T-helper 17 cell (primary cell): ENCODE measurements around the gene HBA1. TPM values are rescaled to one million over a fixed set of nuclear protein-coding genes. Genes with fewer than 3 reads are reported as not detected.
A peak's percentile ranks its signal among the peaks of the same experiment; 100 is the strongest.
"Not testable (repeated sequence)": the region's sequence is repeated elsewhere in the genome, so short reads cannot be mapped to it uniquely, and the experiment has no call there.

Source experiments
- ATAC-seq: fragments of 150-1000 bp; cut with Tn5 transposase; 2 replicates; pipeline ENCODE4 v1.10.0; 2021; ENCODE audit warnings: mild to moderate bottlenecking, moderate library complexity
- DNase-seq, 3 donors: peaks; one replicate each; pipeline versions ENCODE4 v3.0.0 to v3.0.0-alpha.2; 2020 to 2021
- H3K9me3 ChIP-seq: one replicate; pipeline ENCODE4 v1.7.0; 2013; ENCODE audit warnings: low read length, mild to moderate bottlenecking; ENCODE audit not compliant: control insufficient read depth, poor library complexity, severe bottlenecking
- H3K27ac Mint-ChIP-seq: one replicate; pipeline ENCODE4 v1.8.0; 2022; ENCODE audit warnings: mild to moderate bottlenecking, moderate library complexity, mixed read lengths
- H3K27me3 Mint-ChIP-seq: one replicate; pipeline ENCODE4 v1.8.0; 2022; ENCODE audit warnings: mixed read lengths
- H3K36me3 Mint-ChIP-seq: one replicate; pipeline ENCODE4 v1.8.0; 2022; ENCODE audit warnings: low read depth, mixed read lengths
- H3K4me1 Mint-ChIP-seq: one replicate; pipeline ENCODE4 v1.8.0; 2022; ENCODE audit warnings: mild to moderate bottlenecking, mixed read lengths
- H3K4me3 Mint-ChIP-seq: one replicate; pipeline ENCODE4 v1.8.0; 2022; ENCODE audit warnings: mild to moderate bottlenecking, moderate library complexity, mixed read lengths
- total RNA-seq, 4 donors: library from RNA in 2 of 4; stranded (reverse) in 2 of 4; gene quantifications; one replicate each; pipeline ENCODE4 v1.2.3 and lab custom pipeline; 2022 to 2026

The HBA1 gene
- total RNA-seq, 2 donors from 2014 or later = 0.65 to 6.5 TPM

DNA sequence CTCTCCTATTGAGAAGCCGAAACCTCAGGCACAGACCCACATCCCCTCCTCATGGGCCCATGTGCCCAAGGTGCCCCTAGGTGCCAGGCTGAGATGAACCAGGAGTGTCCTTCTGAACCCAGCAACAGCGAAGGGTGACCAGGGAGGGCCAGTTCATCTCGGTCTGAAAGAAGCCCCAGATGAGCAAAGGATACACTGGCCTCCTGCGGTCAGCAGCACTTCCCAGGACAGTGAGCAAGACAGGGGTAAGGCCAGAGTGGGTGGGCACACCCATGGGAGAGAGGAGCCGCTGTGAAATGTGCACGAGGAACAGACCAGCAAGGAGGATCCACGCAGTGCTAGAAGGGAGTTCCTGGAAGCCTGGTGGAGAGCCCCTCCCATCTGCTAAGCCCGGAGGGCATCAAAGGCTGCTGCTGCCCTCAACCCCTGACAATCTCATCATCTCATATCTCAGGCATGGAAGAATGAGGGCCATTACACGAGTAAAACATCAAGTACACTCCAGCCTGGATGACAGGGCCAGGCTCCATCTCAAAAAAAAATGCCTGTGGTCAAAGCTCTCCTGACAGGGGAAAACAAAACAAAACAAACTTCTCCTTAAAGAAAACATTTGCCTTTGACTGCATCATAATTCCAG, 27.3 kb upstream of the HBA1 start:
- H3K36me3 Mint-ChIP-seq = no peaks in the 10 kb centered on the region
- ATAC-seq (no peak), DNase-seq (no peak)
- peaks cover 2% of the 10 kb centered on the region for H3K4me1 Mint-ChIP-seq
- H3K9me3 ChIP-seq = no peaks in the 10 kb centered on the region
- no peak overlapping the region for H3K27ac Mint-ChIP-seq
- peaks cover 20% of the 10 kb centered on the region for H3K27me3 Mint-ChIP-seq
- H3K4me3 Mint-ChIP-seq = no peak overlapping the region

DNA sequence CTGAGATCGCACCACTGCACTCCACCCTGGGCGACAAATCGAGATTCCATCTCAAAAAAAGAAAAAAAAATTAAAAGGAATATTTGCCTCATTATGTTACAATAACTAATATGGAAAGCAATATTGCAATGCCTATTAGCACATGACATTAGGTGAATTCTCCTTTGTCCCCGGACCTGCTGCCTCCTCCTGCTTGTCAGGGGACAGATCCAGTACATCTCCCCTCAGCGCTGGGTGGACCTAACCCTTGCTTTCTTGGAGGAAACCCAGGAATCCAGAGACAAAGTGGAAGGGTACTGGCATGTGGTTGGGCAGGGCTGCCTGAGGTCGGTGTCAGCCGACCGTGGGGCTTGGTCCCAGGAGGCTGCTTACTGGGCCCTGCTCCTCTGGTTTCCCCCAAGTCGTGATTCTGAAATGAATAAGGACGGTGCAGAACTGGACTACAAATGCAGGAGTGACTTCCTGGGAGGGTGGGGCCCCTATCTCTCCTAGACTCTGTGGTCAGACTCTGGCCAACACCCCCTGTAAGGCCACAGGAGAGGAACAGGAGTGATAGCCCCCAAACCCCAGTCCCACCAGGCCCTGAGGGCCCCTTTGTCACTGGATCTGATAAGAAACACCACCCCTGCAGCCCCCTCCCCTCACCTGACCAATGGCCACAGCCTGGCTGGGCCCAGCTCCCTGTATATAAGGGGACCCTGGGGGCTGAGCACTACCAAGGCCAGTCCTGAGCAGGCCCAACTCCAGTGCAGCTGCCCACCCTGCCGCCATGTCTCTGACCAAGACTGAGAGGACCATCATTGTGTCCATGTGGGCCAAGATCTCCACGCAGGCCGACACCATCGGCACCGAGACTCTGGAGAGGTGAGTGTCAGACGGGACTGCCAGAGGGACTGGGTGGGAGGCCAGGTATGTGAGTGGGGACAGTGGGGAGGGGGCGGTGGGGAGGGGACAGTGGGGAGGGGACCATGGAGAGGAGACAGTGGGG, 24.0 kb upstream of the HBA1 start, which contains the start of gene HBZ:
Gene HBZ, plus strand, starts transcription at position 504 of the 988 bp plus-strand sequence. Its CDS starts 266 bp downstream, at position 770.
- DNase-seq = no peak

DNA sequence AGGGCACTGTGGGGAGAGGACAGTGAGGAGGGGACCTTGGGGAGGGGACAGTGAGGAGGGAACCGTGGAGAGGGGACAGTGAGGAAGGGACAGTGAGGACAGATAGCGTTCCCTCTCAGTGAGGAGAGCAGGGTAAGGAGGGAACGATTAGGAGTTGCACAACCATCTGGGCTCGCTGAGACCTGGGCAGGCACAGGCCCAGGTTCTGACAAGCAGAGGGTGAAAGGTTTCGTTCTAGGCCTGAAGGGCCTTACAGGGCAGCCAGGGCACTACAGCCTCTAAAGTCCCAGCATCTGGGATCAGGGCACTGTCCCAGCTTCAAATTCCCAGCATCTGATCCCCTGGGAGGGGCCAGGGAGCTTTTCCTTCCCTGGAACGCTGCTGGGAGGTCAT, 23.4 kb upstream of the HBA1 start:
- ATAC-seq, H3K4me1 Mint-ChIP-seq, H3K36me3 Mint-ChIP-seq, H3K27ac Mint-ChIP-seq, H3K9me3 ChIP-seq, DNase-seq: not testable (repeated sequence)
- H3K4me3 Mint-ChIP-seq = peak overlapping the region; percentile 76
- H3K27me3 Mint-ChIP-seq = peaks cover 36% of the 10 kb centered on the region

More for the DNA sequence above, 24.0 kb upstream of the HBA1 start, which contains the start of gene HBZ:
- H3K27ac Mint-ChIP-seq = no peak within 1 kb of the TSS
- H3K9me3 ChIP-seq = no peaks in the 10 kb centered on the region
- H3K36me3 Mint-ChIP-seq = no peaks in the 10 kb centered on the region
- ATAC-seq = no peak
- peaks cover 34% of the 10 kb centered on the region for H3K27me3 Mint-ChIP-seq
- H3K4me3 Mint-ChIP-seq = peak within 1 kb of the TSS; percentile 76
- H3K4me1 Mint-ChIP-seq = peaks cover 10% of the 10 kb centered on the region

DNA sequence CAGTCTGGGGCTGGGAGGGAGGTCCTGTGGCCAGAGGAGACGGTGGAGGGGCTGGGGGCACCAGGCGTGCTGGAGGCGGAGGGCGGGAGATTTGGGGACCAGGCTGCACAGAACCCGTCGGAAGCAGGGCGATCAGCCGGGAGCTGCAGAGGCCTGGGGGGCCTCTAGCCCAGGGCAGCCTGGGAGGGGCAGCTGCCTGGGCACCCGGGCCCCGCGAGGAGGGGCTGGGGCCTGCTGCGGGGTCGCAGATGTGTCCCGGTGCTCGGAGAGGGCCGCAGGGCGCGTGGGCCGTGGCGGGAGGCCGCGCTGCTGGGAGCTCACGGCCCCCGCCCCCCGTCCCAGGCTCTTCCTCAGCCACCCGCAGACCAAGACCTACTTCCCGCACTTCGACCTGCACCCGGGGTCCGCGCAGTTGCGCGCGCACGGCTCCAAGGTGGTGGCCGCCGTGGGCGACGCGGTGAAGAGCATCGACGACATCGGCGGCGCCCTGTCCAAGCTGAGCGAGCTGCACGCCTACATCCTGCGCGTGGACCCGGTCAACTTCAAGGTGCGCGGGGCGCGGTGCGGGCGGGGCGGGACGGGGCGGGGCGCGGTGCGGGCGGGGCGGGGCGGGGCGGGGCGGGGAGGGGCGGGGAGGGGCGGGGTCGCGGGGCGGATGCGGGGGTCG, 22.8 kb upstream of the HBA1 start:
- DNase-seq, H3K36me3 Mint-ChIP-seq, H3K9me3 ChIP-seq, H3K27ac Mint-ChIP-seq, H3K4me1 Mint-ChIP-seq: not testable (repeated sequence)
- H3K4me3 Mint-ChIP-seq = peak overlapping the region; percentile 75
- H3K27me3 Mint-ChIP-seq = peaks cover 41% of the 10 kb centered on the region
- ATAC-seq = peak; percentile 41

- DNase-seq = no peak
- H3K9me3 ChIP-seq = no peaks in the 10 kb centered on the region
- Mint-ChIP-seq H3K27me3 (peaks cover 40% of the 10 kb centered on the region), H3K4me3 (peak overlapping the region; percentile 75), H3K27ac (no peak overlapping the region), H3K36me3 (no peaks in the 10 kb centered on the region), H3K4me1 (peaks cover 10% of the 10 kb centered on the region)
- ATAC-seq = no peak
These were observed 22.1 kb upstream of the HBA1 start for GRCh38 chr16:154217-155030.

DNA sequence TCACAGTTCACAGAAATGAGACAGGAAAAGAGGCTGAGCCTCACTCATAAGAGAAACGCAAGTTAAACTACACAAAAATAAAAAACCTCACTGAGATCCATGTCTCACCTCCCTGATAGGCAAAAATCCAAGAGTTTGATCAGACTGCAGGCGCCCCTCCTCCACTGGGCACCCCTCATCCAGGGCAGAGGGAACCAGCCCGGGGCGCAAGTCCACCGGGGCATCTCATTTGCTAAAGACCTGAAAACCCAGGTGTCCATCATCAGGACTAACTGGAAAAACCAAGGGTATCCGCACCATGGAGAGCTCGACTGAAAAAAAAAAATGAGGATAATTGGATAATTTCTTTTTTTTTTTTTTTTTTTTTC, 21.5 kb upstream of the HBA1 start:
- no peak for DNase-seq
- Mint-ChIP-seq H3K4me1 (peaks cover 11% of the 10 kb centered on the region), H3K36me3 (no peaks in the 10 kb centered on the region), H3K27me3 (peaks cover 39% of the 10 kb centered on the region), H3K27ac (no peak overlapping the region), H3K4me3 (peak overlapping the region; percentile 75)
- no peaks in the 10 kb centered on the region for H3K9me3 ChIP-seq
- no peak for ATAC-seq

DNA sequence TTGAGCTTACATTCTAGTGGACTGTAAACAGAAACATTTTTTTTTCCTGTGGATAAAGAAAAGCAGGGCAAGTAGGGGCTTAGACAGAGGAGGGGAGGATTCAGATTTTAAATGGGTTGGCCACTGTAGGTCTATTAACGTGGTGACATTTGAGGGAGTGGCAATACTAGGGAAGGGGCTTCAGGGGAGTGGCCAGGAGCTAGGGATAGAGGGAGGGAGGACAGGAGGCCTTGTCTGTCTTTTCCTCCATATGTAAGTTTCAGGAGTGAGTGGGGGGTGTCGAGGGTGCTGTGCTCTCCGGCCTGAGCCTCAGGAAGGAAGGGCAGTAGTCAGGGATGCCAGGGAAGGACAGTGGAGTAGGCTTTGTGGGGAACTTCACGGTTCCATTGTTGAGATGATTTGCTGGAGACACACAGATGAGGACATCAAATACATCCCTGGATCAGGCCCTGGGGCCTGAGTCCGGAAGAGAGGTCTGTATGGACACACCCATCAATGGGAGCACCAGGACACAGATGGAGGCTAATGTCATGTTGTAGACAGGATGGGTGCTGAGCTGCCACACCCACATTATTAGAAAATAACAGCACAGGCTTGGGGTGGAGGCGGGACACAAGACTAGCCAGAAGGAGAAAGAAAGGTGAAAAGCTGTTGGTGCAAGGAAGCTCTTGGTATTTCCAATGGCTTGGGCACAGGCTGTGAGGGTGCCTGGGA, 17.2 kb upstream of the HBA1 start:
- peaks cover 8% of the 10 kb centered on the region for H3K4me1 Mint-ChIP-seq
- peaks cover 2% of the 10 kb centered on the region for H3K36me3 Mint-ChIP-seq
- ATAC-seq = no peak
- H3K9me3 ChIP-seq = no peaks in the 10 kb centered on the region
- H3K27me3 Mint-ChIP-seq = peaks cover 40% of the 10 kb centered on the region
- H3K4me3 Mint-ChIP-seq = no peak overlapping the region
- H3K27ac Mint-ChIP-seq = no peak overlapping the region
- no peak for DNase-seq

DNA sequence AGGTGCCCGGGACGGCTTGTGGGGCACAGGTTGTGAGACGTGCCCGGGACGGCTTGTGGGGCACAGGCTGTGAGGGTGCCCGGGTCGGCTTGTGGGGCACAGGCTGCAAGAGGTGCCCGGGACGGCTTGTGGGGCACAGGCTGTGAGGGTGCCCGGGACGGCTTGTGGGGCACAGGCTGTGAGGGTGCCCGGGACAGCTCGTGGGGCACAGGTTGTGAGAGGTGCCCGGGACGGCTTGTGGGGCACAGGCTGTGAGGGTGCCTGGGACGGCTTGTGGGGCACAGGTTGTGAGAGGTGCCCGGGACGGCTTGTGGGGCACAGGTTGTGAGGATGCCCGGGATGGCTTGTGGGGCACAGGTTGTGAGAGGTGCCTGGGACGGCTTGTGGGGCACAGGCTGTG, 16.2 kb upstream of the HBA1 start:
- not testable (repeated sequence) for DNase-seq, H3K9me3 ChIP-seq, H3K36me3 Mint-ChIP-seq, H3K4me1 Mint-ChIP-seq, ATAC-seq, H3K27ac Mint-ChIP-seq, H3K4me3 Mint-ChIP-seq
- peaks cover 34% of the 10 kb centered on the region for H3K27me3 Mint-ChIP-seq

- H3K36me3 Mint-ChIP-seq = peaks cover 2% of the 10 kb centered on the region
- no peak overlapping the region for H3K27ac Mint-ChIP-seq
- DNase-seq = no peak
- ATAC-seq = no peak
- H3K27me3 Mint-ChIP-seq = peaks cover 29% of the 10 kb centered on the region
- peaks cover 6% of the 10 kb centered on the region for H3K4me1 Mint-ChIP-seq
- no peaks in the 10 kb centered on the region for H3K9me3 ChIP-seq
- H3K4me3 Mint-ChIP-seq = no peak overlapping the region
These were observed 15.7 kb upstream of the HBA1 start for GRCh38 chr16:160691-161190.

DNA sequence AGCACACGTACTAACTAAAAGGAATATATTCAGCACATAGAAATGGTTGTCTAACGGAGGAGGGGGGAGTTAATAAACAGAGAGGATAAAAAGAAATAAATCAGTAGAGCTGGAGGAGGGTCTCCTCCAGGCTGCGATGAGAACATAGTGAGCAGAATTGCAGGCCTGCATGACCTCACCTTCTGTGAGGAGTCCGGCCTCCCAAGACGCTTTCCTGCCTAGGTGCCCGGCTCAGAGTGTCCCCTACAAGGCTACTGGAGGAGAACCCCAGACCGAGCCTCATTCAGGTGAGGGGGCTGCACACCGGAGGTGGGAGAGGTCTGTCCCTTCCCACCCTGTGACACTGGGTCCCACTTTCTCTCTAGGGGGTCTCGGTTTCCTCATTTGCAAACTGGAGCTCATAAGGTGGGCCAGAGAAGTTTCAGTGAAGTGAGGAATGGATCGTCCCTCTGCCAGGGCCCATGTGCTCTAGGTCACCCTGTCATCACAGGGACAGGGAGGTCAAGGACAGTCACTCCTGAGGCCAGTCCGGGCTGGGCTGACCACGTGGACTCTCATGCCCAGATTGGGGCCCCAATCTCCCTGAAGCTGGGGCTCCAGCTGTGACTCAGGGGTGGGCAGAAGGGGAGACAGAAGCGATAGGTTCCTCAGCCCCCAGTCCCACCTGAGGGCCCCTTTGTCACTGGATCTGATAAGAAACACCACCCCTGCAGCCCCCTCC, 14.0 kb upstream of the HBA1 start:
- no peak overlapping the region for H3K27ac Mint-ChIP-seq
- no peak overlapping the region for H3K4me3 Mint-ChIP-seq
- H3K27me3 Mint-ChIP-seq = peaks cover 28% of the 10 kb centered on the region
- peaks cover 2% of the 10 kb centered on the region for H3K36me3 Mint-ChIP-seq
- no peaks in the 10 kb centered on the region for H3K9me3 ChIP-seq
- ATAC-seq (no peak), DNase-seq (no peak)
- H3K4me1 Mint-ChIP-seq = peaks cover 9% of the 10 kb centered on the region

DNA sequence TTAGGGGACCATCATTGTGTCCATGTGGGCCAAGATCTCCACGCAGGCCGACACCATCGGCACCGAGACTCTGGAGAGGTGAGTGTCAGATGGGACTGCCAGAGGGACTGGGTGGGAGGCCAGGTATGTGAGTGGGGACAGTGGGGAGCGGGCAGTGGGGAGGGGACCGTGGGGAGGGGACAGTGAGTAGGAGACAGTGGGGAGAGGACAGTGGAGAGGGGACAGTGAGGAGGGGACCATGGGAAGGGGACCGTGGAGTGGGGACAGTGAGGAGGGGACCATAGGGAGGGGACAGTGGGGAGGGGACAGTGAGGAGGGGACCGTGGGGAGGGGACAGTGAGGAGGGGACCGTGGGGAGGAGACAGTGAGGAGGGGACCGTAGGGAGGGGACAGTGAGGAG, 13.3 kb upstream of the HBA1 start:
- peaks cover 28% of the 10 kb centered on the region for H3K27me3 Mint-ChIP-seq
- not testable (repeated sequence) for H3K36me3 Mint-ChIP-seq, H3K4me3 Mint-ChIP-seq, H3K4me1 Mint-ChIP-seq, DNase-seq, ATAC-seq, H3K9me3 ChIP-seq, H3K27ac Mint-ChIP-seq
